Fibroblast of skin of scalp (primary cell): ENCODE results near the gene IGSF9B. TPM values are rescaled to one million over a fixed set of nuclear protein-coding genes. Genes with fewer than 3 reads are reported as not detected.
"Not testable (repeated sequence)": the region's sequence is repeated elsewhere in the genome, so short reads cannot be mapped to it uniquely, and the experiment has no call there.

Source experiments
- DNase-seq: peaks from one replicate; pipeline ENCODE4 v3.0.0-alpha.2; 2013
- polyA plus RNA-seq, 2 experiments: library from polyadenylated mRNA; unstranded; fragments of 120-200 nt; gene quantifications; one replicate each; pipeline ENCODE4 v1.2.1, GENCODE V29; 2013; ENCODE audit not compliant: insufficient read length in 2 of 2

The IGSF9B gene, protein sequence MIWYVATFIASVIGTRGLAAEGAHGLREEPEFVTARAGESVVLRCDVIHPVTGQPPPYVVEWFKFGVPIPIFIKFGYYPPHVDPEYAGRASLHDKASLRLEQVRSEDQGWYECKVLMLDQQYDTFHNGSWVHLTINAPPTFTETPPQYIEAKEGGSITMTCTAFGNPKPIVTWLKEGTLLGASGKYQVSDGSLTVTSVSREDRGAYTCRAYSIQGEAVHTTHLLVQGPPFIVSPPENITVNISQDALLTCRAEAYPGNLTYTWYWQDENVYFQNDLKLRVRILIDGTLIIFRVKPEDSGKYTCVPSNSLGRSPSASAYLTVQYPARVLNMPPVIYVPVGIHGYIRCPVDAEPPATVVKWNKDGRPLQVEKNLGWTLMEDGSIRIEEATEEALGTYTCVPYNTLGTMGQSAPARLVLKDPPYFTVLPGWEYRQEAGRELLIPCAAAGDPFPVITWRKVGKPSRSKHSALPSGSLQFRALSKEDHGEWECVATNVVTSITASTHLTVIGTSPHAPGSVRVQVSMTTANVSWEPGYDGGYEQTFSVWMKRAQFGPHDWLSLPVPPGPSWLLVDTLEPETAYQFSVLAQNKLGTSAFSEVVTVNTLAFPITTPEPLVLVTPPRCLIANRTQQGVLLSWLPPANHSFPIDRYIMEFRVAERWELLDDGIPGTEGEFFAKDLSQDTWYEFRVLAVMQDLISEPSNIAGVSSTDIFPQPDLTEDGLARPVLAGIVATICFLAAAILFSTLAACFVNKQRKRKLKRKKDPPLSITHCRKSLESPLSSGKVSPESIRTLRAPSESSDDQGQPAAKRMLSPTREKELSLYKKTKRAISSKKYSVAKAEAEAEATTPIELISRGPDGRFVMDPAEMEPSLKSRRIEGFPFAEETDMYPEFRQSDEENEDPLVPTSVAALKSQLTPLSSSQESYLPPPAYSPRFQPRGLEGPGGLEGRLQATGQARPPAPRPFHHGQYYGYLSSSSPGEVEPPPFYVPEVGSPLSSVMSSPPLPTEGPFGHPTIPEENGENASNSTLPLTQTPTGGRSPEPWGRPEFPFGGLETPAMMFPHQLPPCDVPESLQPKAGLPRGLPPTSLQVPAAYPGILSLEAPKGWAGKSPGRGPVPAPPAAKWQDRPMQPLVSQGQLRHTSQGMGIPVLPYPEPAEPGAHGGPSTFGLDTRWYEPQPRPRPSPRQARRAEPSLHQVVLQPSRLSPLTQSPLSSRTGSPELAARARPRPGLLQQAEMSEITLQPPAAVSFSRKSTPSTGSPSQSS (N-terminal part only)
- 0.28 TPM for polyA plus RNA-seq (2013, experiment 1 of 2; ENCODE audit: insufficient read length)
- 0.58 TPM for polyA plus RNA-seq (2013, experiment 2 of 2; ENCODE audit: insufficient read length)

- DNase-seq, result peak; percentile 61
Measured at GRCh38 chr11:133956650-133957633, at the start of gene IGSF9B. Gene IGSF9B, minus strand, starts transcription at chr11:133956968. Its CDS starts 214 bp downstream, at chr11:133956754.

DNA sequence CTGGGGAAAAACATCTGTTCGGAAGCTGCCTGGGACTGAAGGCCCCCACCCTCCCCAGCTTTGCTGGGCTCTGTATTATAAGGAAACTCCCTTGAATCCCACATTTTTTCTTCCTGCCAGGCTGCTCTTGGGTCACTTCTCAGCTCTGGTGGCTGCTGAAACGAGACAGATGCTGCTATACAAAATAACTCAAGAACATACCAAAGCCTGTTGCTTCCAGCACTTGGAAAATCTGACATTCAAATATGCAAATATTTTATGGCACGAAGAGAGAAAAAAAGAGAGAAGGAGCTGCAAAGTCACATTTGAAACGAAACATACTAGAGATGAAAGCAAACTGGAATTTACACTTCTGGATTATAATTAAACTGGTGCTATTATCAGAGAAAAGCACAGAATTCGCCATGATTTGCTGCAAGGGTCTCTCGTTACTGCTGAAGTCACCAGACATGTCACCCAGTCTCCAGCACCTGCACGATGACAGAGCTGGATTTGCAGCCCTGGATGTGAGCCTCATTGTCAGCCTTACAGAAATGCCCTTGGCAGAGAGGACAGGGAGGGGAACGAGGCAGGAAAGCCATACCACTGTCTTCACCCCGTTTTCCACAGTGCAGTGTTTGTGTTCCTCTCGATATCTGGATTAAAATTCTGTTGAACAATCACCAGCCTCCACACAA is 47.9 kb upstream of the IGSF9B start:
- DNase-seq, result no peak

DNA sequence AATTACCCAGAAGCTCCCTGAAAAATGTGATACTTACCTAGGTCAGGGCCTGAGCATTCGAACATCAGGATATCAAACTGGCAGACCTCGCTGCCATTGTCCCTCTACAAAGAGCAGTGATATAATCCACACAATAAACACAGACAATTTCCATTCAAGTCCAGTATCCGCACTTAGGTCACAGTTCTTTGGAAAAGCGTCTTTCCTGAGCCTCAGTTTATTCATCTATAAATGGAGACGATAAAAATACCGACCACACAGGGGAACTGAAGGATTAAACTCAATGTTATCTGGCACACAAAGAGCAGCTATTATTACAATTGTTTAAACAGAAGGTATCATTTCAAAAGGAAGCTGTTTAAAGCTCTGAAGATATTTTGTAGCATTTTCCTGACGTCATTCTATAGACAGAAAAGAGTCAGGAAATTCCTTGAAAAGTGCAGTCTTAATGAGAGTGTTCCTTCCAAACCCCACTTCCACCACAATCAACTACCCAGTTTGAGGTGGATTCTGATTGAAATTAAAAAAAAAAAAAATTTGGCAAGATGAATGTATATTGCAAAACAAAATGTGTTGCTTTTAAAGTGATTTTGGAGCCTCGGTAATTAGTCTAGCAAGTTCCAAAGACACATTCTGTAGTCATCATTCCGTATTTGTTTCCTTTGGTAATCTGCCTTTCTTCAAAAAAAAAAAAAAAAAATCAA is 47.2 kb upstream of the IGSF9B start:
- no peak for DNase-seq

DNA sequence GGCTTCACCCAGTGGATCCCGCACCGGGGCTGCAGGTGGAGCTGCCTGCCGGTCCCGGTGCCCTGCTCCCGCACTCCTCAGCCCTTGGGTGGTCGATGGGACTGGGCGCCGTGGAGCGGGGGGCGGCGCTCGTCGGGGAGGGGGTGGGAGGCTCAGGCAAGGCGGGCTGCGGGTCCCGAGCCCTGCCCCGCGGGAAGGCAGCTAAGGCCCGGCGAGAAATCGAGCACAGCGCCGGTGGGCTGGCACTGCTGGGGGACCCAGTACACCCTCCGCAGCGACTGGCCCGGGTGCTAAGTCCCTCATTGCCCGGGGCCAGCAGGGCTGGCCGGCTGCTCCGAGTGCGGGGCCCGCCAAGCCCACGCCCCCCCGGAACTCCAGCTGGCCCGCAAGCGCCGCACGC is 46.1 kb upstream of the IGSF9B start:
- not testable (repeated sequence) for DNase-seq

- DNase-seq, result not testable (repeated sequence)
Measured at GRCh38 chr11:134002338-134002737, 45.6 kb upstream of the IGSF9B start.

DNA sequence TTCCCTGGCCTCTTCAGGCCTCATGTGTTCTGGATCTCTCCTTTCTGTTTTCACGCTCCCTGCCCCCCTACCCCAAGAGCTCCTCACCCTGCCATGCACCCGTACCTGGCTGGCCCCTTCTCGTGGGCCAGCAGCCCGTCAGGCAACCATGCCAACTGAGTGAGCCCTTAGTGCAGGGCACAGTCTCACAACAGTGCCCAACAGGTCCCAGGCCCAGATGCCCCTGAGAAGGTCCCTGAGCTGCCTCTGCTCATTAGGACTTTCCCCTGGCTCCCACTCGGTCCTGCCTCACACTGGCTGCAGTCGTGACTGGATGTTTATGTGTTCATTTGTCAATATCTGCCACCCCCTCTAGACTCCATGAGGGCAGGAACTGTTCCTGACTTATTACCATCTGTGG is 44.8 kb upstream of the IGSF9B start:
- no peak for DNase-seq

GRCh38 chr11:134001088-134001487 is 44.3 kb upstream of the IGSF9B start:
- no peak for DNase-seq

GRCh38 chr11:133999355-133999754 is 42.6 kb upstream of the IGSF9B start:
- DNase-seq, result no peak

DNA sequence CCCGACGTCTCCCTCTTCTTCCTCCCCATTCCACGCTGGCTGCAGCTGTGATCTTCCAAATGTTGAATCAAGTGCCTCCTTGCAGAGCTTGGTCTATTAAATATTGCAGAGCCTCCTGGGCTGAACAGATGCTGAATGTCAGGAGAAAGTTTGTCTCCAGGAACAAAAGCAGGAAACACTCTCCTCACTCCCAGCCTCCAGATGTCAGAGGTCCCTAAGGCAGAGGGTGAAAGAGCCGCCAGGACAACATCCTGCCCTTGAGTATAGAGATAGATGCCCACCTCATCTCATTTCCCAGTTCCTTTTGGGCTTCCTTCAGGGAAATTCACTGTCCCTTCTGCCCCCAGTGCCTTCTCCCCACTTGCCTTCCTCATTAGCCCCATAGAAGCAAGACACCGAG is 40.8 kb upstream of the IGSF9B start:
- DNase-seq, result no peak

- no peak for DNase-seq
Measured at GRCh38 chr11:133996671-133997070, 39.9 kb upstream of the IGSF9B start.

- DNase-seq, result no peak
Measured at GRCh38 chr11:133995066-133995465, 38.3 kb upstream of the IGSF9B start.

- DNase-seq, result no peak
Measured at GRCh38 chr11:133993921-133994320, 37.2 kb upstream of the IGSF9B start.

DNA sequence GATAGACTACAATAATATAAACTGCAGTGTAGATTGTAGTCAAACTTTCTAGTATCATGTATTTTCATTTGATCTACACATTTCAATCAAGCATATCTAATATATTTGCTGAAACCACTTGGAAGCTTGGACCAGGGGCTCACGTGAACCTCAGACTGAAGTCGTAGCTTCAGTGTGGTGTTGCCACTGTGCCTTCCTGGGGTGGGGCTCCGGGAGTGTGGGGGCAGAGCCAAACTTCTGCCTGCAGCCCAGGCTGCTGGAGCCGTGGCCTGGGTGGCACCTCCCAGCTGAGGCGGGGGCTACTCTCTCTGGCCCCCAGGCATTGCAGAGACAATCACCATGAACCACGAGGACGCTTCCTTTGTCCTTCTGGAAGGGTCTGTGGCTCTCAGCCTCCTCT is 36.3 kb upstream of the IGSF9B start:
- DNase-seq, result no peak

DNA sequence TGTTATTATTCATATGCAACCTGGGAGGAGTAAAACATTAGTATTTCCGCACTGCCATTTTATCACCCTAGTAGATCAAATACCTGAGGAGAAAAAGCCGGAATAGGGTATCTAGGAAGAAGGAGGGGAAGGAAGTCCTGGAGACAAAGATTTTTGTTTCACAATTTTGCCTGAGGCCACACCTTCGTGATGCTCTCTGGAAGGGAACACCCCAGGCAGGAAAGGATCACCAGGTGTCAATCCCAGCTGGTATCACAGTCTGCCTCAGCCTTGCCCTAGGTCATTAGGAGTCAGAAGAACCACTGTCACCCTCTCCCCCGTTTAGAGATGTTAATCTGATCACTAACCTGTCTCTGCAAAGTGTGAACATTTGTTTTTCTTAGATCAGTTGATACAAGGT is 35.4 kb upstream of the IGSF9B start:
- DNase-seq, result no peak

- no peak for DNase-seq
Measured at GRCh38 chr11:133991101-133991500, 34.3 kb upstream of the IGSF9B start.

DNA sequence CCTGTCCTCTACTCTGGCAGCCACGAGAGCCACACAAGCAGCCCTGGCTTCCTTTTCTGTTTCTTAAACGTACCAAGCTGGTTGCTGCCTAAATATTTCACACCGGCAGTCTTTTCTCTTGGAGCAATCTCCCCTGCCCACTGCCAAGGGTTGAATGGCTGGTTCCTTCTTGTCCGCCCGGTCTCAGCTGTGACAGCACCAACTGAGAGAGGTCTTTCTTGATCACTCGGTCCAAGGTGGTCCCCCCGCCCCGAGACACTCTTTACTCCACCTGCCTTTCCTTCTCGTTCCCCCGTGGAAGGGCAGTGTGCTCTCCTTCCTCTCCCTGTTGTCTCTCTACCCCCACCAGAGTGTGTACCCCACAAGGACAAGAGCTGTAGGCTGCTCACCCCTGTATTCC is 33.7 kb upstream of the IGSF9B start:
- DNase-seq, result no peak

- no peak for DNase-seq
Measured at GRCh38 chr11:133988686-133989410, 32.1 kb upstream of the IGSF9B start.

GRCh38 chr11:133987171-133987570 is 30.4 kb upstream of the IGSF9B start:
- DNase-seq, result no peak
